IPS-20b (cell line): ENCODE results near the gene MTCL1.

Source experiments
- H3K27ac ChIP-seq: one replicate; pipeline ENCODE4 v1.5.1; 2013; ENCODE audit warnings: low read length
- H3K27me3 ChIP-seq: 2 replicates; pipeline ENCODE4 v1.6.1; 2013; ENCODE audit warnings: mild to moderate bottlenecking, low read length, inconsistent platforms; ENCODE audit not compliant: insufficient read depth
- H3K36me3 ChIP-seq: 2 replicates; pipeline ENCODE4 v1.6.1; 2013; ENCODE audit warnings: low read depth, mild to moderate bottlenecking, inconsistent platforms, low read length, moderate library complexity; ENCODE audit not compliant: insufficient read depth
- H3K4me1 ChIP-seq: 2 replicates; pipeline ENCODE4 v1.6.1; 2013; ENCODE audit warnings: mild to moderate bottlenecking, control low read depth, inconsistent platforms, low read length, moderate library complexity; ENCODE audit not compliant: insufficient read depth
- H3K4me3 ChIP-seq: 2 replicates; pipeline ENCODE4 v1.5.1; 2013; ENCODE audit warnings: mild to moderate bottlenecking, low read length, inconsistent platforms
- H3K9ac ChIP-seq: 2 replicates; pipeline ENCODE4 v1.6.1; 2013; ENCODE audit warnings: low read depth, mild to moderate bottlenecking, inconsistent platforms, low read length, moderate library complexity
- H3K9me3 ChIP-seq: 2 replicates; pipeline ENCODE4 v1.6.1; 2013; ENCODE audit warnings: mild to moderate bottlenecking, low read depth, low read length, inconsistent platforms; ENCODE audit not compliant: insufficient read depth

Gene MTCL1

DNA sequence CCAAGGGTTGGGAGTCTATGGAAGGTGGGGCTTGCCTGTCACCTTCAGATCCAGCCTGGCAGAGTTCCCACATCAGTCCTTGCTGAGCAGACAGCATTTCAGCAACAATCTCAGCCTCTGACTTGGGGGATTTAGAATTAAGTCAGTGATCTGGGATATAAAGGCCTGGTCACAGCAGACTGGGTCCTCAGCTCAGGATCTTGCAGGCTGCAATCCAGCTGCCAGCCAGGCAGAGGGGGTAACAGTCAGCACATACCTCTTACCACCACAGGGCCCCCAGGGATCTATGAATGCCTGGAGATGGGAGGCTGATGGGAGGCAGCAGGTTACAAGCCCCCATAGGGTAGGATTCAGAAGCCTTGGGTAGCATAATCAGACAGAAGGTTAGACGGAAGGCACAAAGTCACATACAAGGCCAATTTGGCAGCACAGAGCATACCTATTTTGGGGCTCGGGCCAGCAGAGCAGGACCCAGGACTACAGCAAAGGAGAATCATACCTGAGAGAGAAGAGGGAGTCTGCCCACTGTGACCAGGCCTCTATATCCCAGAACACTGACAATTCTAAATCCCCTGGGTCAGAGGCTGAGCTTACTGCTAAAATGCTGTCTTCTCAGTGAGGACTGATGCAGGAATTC is 163.5 kb downstream of the MTCL1 start:
- H3K4me1 ChIP-seq, result no peaks in the 10 kb centered on the region; the same call in 1 of the 2 replicates
- no peak overlapping the region for H3K4me3 ChIP-seq
- H3K9ac ChIP-seq, result no peak overlapping the region
- no peaks in the 10 kb centered on the region for H3K27me3 ChIP-seq
- H3K36me3 ChIP-seq, result no peaks in the 10 kb centered on the region
- H3K27ac ChIP-seq, result no peak overlapping the region
- H3K9me3 ChIP-seq, result no peaks in the 10 kb centered on the region

DNA sequence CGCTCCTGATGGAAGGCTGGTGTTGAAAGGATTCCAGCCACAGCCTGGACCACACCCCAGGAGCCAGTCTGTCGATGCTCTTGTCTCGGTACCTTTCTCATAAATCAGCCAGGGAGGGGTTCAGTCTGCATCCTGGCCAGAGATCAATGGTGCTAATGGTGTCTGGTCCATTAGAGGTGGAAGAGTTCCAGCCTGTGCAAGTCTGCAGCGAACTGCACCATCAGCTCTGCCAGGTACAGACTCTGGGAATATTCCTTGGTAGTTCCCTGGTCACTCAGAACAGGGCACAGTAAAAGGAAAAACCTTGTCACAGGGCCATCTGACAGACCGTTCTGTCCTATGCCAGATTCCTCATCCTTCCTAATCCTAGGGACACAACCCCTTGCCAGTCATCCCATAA is 164.3 kb downstream of the MTCL1 start:
- Histone ChIP-seq H3K27me3 (no peaks in the 10 kb centered on the region), H3K9me3 (no peaks in the 10 kb centered on the region), H3K9ac (no peak overlapping the region), H3K27ac (no peak overlapping the region), H3K4me3 (no peak overlapping the region), H3K4me1 (no peaks in the 10 kb centered on the region; the same call in 1 of the 2 replicates), H3K36me3 (no peaks in the 10 kb centered on the region)

- Histone ChIP-seq H3K36me3 (no peaks in the 10 kb centered on the region), H3K4me1 (no peaks in the 10 kb centered on the region; the same call in 1 of the 2 replicates), H3K4me3 (no peak overlapping the region), H3K27ac (no peak overlapping the region), H3K9me3 (no peaks in the 10 kb centered on the region), H3K27me3 (no peaks in the 10 kb centered on the region), H3K9ac (no peak overlapping the region)
These were observed 165.2 kb downstream of the MTCL1 start for GRCh38 chr18:8870528-8870927.

- Histone ChIP-seq H3K4me1 (no peaks in the 10 kb centered on the region; the same call in 1 of the 2 replicates), H3K9me3 (no peaks in the 10 kb centered on the region), H3K36me3 (no peaks in the 10 kb centered on the region), H3K9ac (no peak overlapping the region), H3K27me3 (no peaks in the 10 kb centered on the region), H3K4me3 (no peak overlapping the region), H3K27ac (no peak overlapping the region)
These were observed 166.1 kb downstream of the MTCL1 start for GRCh38 chr18:8871489-8871888.

DNA sequence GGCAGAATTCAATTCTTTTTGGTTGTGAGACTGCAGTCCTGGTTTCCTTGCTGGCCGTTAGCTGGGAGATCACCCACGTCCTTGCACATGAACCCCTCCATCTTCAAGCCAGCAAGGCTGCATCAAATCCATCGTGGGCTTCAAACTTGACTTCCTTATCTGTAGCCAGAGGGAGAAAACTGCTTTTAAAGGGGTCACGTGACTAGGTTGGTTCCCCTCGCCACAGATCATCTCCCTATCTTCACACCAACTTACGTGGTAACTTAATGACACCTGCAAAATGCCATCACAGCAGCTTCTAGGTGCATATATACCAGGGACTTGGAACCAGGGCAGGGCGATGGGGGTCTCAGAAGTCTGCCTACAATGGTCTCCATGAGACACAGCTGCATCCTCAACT is 169.5 kb downstream of the MTCL1 start:
- H3K4me3 ChIP-seq, result no peak overlapping the region
- no peaks in the 10 kb centered on the region for H3K36me3 ChIP-seq
- no peaks in the 10 kb centered on the region for H3K27me3 ChIP-seq
- no peaks in the 10 kb centered on the region for H3K4me1 ChIP-seq
- H3K27ac ChIP-seq, result no peak overlapping the region
- H3K9me3 ChIP-seq, result no peaks in the 10 kb centered on the region
- H3K9ac ChIP-seq, result no peak overlapping the region

DNA sequence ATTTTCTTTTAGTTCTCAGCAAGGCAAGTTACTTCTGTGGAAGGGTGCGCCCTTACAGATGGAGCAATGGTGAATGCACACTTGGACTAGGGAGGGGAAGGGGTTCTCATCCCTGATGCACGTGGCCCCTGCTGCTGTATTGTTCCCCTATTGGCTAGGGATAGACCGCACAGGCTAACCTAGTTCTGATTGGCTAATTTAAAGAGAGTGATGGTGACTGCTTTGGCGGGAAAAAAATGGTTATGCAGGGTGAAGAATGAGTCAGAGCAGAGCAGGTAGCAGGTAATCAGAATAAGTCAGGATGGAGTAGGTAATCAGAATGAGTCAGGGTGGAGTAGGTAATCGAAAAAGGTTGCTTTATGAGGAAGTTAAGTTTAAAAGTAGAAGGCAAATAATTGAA is 171.5 kb downstream of the MTCL1 start:
- Histone ChIP-seq H3K4me3 (no peak overlapping the region), H3K27me3 (no peaks in the 10 kb centered on the region), H3K36me3 (no peaks in the 10 kb centered on the region), H3K9me3 (no peaks in the 10 kb centered on the region), H3K9ac (no peak overlapping the region), H3K27ac (no peak overlapping the region), H3K4me1 (no peaks in the 10 kb centered on the region)

GRCh38 chr18:8881103-8881502 is 175.7 kb downstream of the MTCL1 start:
- Histone ChIP-seq H3K9me3 (peaks cover 7% of the 10 kb centered on the region; the same call in 1 of the 2 replicates), H3K27me3 (no peaks in the 10 kb centered on the region), H3K9ac (no peak overlapping the region), H3K4me3 (no peak overlapping the region), H3K27ac (no peak overlapping the region), H3K36me3 (no peaks in the 10 kb centered on the region), H3K4me1 (no peaks in the 10 kb centered on the region)
